NCI-H524 (cell line): ENCODE results near the gene DCUN1D5.
"Not testable (repeated sequence)": the region's sequence is repeated elsewhere in the genome, so short reads cannot be mapped to it uniquely, and the experiment has no call there.

Experiments used
- DNase-seq, 2 experiments: peaks; one replicate each; lab custom pipeline; 2025; lab: John Stamatoyannopoulos, UW

DCUN1D5 gene

GRCh38 chr11:103055221-103055890 lies 36.6 kb downstream of the DCUN1D5 start:
- DNase-seq: peak; percentile 8 to 52

GRCh38 chr11:103053997-103054396 lies 38.0 kb downstream of the DCUN1D5 start:
- DNase-seq: no peak

- DNase-seq: no peak
Observed at GRCh38 chr11:103051981-103052380, 40.0 kb downstream of the DCUN1D5 start.

- no peak for DNase-seq
Observed at GRCh38 chr11:103051151-103051801, 40.7 kb downstream of the DCUN1D5 start.

- DNase-seq: no peak
Observed at GRCh38 chr11:103050351-103050750, 41.6 kb downstream of the DCUN1D5 start.

GRCh38 chr11:103047837-103048236 lies 44.1 kb downstream of the DCUN1D5 start:
- DNase-seq: no peak

GRCh38 chr11:103043826-103044678 lies 47.9 kb downstream of the DCUN1D5 start:
- DNase-seq: no peak

- DNase-seq: no peak
Observed at GRCh38 chr11:103042161-103042560, 49.8 kb downstream of the DCUN1D5 start.

- peak; percentile 4 to 57 for DNase-seq
Observed at GRCh38 chr11:103035791-103036434, 56.0 kb downstream of the DCUN1D5 start.

GRCh38 chr11:103035216-103035615 lies 56.7 kb downstream of the DCUN1D5 start:
- no peak for DNase-seq

GRCh38 chr11:103031834-103032233 lies 60.1 kb downstream of the DCUN1D5 start:
- no peak for DNase-seq

GRCh38 chr11:103029401-103029800 lies 62.6 kb downstream of the DCUN1D5 start:
- DNase-seq: no peak

- DNase-seq: not testable (repeated sequence)
Observed at GRCh38 chr11:103028304-103029020, 63.5 kb downstream of the DCUN1D5 start.

GRCh38 chr11:103024086-103024485 lies 67.9 kb downstream of the DCUN1D5 start:
- DNase-seq: no peak

GRCh38 chr11:103016031-103016430 lies 75.9 kb downstream of the DCUN1D5 start:
- DNase-seq: no peak

- no peak for DNase-seq
Observed at GRCh38 chr11:103013421-103013820, 78.5 kb downstream of the DCUN1D5 start.
